Measurements from ENCODE around the gene MEF2D.
A peak's percentile ranks its signal among the peaks of the same experiment; 100 is the strongest.

Gene MEF2D

DNA sequence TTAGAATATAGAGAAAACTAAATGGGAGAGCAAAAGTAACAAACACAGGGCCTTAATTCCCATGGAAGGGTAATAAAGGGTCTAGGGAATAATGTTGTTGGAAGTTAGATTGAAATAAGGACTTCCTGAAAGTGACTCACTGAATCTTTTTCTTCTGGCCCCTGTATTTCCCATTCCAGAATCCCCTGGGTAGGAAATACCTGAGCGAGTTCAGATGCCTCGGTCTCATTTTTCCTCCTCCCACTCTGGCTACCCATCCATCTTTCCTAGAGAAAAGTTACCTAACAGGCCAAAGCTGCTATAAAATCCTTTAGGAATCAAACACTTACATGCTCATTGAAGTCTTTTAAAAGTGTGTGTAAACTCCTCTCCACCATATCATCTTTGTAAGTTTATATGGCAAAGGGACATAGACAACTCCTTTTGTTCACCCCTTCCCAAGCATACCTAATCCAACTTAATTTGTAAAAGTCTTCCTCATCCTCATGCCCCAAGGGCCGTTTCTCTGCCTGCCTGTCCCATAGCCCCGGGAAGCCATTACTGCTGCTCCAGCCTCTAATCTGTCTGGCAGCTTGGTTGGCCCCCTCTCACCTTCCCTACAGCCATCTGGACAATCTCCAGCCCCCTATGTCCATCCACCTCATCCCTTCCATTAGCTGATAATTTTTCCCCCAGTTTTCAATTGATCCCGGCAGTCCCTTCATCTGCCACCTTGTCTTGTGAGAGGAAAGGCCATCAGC is 3.3 kb upstream of the MEF2D start:
- Histone ChIP-seq H3K9me3 (ENCODE audit: insufficient read depth, low read depth, low read length) (no peaks in the 10 kb centered on the region), H3K9me2 (replicated peaks; ENCODE audit: low read depth, low read length) (no peaks in the 10 kb centered on the region), H4K20me1 (ENCODE audit: insufficient read depth, low read length, poor library complexity, severe bottlenecking) (peaks cover 13% of the 10 kb centered on the region), H3K4me3 (ENCODE audit: low read length, poor library complexity, severe bottlenecking) (peak overlapping the region; percentile 88), H3K79me2 (ENCODE audit: insufficient read depth, low read length) (peaks cover 34% of the 10 kb centered on the region), H3K4me1 (ENCODE audit: insufficient read depth, low read length, poor library complexity, severe bottlenecking) (peaks cover 65% of the 10 kb centered on the region), H3K36me3 (ENCODE audit: insufficient read depth, low read length) (no peaks in the 10 kb centered on the region), H3K4me2 (ENCODE audit: low read depth, low read length, poor library complexity, severe bottlenecking) (peak overlapping the region; percentile 82), H3K9ac (ENCODE audit: low read depth, low read length, poor library complexity, severe bottlenecking) (peak overlapping the region; percentile 95), H3K27me3 (ENCODE audit: insufficient read depth, low read length, poor library complexity, severe bottlenecking) (no peaks in the 10 kb centered on the region), H3F3A (ENCODE audit: low read depth) (peaks cover 5% of the 10 kb centered on the region; the same call in 1 of the 2 replicates), H2AFZ (ENCODE audit: low read length) (no peak overlapping the region)
- TF ChIP-seq, protein P1, sequence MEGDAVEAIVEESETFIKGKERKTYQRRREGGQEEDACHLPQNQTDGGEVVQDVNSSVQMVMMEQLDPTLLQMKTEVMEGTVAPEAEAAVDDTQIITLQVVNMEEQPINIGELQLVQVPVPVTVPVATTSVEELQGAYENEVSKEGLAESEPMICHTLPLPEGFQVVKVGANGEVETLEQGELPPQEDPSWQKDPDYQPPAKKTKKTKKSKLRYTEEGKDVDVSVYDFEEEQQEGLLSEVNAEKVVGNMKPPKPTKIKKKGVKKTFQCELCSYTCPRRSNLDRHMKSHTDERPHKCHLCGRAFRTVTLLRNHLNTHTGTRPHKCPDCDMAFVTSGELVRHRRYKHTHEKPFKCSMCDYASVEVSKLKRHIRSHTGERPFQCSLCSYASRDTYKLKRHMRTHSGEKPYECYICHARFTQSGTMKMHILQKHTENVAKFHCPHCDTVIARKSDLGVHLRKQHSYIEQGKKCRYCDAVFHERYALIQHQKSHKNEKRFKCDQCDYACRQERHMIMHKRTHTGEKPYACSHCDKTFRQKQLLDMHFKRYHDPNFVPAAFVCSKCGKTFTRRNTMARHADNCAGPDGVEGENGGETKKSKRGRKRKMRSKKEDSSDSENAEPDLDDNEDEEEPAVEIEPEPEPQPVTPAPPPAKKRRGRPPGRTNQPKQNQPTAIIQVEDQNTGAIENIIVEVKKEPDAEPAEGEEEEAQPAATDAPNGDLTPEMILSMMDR (conservative IDR thresholded peaks at IDR 0.05; ENCODE audit: low read length) = no peak
- TF ChIP-seq EZH2phosphoT487 (IDR thresholded peaks at IDR 0.05; ENCODE audit: borderline replicate concordance) = no peak

DNA sequence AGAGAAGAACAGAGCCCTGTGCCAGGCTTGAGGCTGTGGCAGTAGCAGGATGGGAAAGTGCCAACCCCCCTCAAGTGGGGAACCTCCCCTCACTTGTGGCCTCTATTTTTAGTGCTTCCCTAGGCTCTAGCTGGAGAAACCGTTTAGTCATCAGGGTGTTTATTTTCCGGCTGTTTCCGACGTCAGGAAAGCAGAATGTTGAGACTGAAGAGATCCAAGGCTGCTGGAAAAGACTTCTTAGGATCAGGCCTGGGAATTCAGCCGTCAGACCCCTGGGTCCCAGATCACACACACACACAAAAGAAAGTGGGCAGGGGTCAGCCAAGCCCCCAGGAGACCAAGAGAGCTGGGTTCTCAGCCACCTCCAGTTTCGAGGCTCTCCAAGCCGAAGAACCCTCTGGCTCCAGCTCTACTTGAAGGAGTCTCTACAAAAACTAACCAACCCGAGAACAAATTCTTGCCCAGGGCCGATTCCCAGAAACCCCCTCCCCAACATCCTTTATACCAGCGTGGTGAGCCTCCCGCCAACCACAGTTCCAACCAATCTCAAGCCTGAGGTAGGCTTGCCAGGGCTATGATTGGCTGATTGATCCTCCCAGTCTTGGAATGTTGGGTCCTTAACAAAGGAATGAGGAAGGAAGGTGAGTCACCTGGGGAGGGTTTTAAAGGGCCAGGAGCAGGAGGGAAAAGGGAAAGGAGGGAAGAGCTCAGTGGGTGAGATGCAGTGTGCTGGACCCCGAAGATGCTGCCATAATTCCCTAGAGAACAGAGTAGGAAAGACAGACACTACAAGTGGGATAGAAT is 2.5 kb upstream of the MEF2D start:
- H3K27me3 ChIP-seq (ENCODE audit: insufficient read depth, low read length, poor library complexity, severe bottlenecking) = no peaks in the 10 kb centered on the region
- peaks cover 5% of the 10 kb centered on the region; the same call in 1 of the 2 replicates for H3F3A ChIP-seq (ENCODE audit: low read depth)
- no peaks in the 10 kb centered on the region for H3K9me3 ChIP-seq (ENCODE audit: insufficient read depth, low read depth, low read length)
- H3K36me3 ChIP-seq (ENCODE audit: insufficient read depth, low read length) = no peaks in the 10 kb centered on the region
- peak overlapping the region; percentile 95 for H3K9ac ChIP-seq (ENCODE audit: low read depth, low read length, poor library complexity, severe bottlenecking)
- H4K20me1 ChIP-seq (ENCODE audit: insufficient read depth, low read length, poor library complexity, severe bottlenecking) = peaks cover 21% of the 10 kb centered on the region
- TF ChIP-seq, protein P1 (conservative IDR thresholded peaks at IDR 0.05; ENCODE audit: low read length) = no peak
- no peak for TF ChIP-seq EZH2phosphoT487 (IDR thresholded peaks at IDR 0.05; ENCODE audit: borderline replicate concordance)
- H3K79me2 ChIP-seq (ENCODE audit: insufficient read depth, low read length) = peaks cover 42% of the 10 kb centered on the region
- H3K4me1 ChIP-seq (ENCODE audit: insufficient read depth, low read length, poor library complexity, severe bottlenecking) = peaks cover 65% of the 10 kb centered on the region
- no peak overlapping the region for H2AFZ ChIP-seq (ENCODE audit: low read length)
- peak overlapping the region; percentile 82 for H3K4me2 ChIP-seq (ENCODE audit: low read depth, low read length, poor library complexity, severe bottlenecking)
- H3K9me2 ChIP-seq (replicated peaks; ENCODE audit: low read depth, low read length) = no peaks in the 10 kb centered on the region
- H3K4me3 ChIP-seq (ENCODE audit: low read length, poor library complexity, severe bottlenecking) = peak overlapping the region; percentile 88

- peak overlapping the region; percentile 88 for H3K4me3 ChIP-seq (ENCODE audit: low read length, poor library complexity, severe bottlenecking)
- H3K4me1 ChIP-seq (ENCODE audit: insufficient read depth, low read length, poor library complexity, severe bottlenecking) = peaks cover 65% of the 10 kb centered on the region
- peak overlapping the region; percentile 95 for H3K9ac ChIP-seq (ENCODE audit: low read depth, low read length, poor library complexity, severe bottlenecking)
- H3K4me2 ChIP-seq (ENCODE audit: low read depth, low read length, poor library complexity, severe bottlenecking) = peak overlapping the region; percentile 82
- H3K36me3 ChIP-seq (ENCODE audit: insufficient read depth, low read length) = no peaks in the 10 kb centered on the region
- no peaks in the 10 kb centered on the region for H3K9me3 ChIP-seq (ENCODE audit: insufficient read depth, low read depth, low read length)
- no peak overlapping the region for H2AFZ ChIP-seq (ENCODE audit: low read length)
- H3K27me3 ChIP-seq (ENCODE audit: insufficient read depth, low read length, poor library complexity, severe bottlenecking) = no peaks in the 10 kb centered on the region
- H3F3A ChIP-seq (ENCODE audit: low read depth) = peaks cover 5% of the 10 kb centered on the region; the same call in 1 of the 2 replicates
- TF ChIP-seq, protein P1 (conservative IDR thresholded peaks at IDR 0.05; ENCODE audit: low read length) = no peak
- peaks cover 48% of the 10 kb centered on the region for H3K79me2 ChIP-seq (ENCODE audit: insufficient read depth, low read length)
- H3K9me2 ChIP-seq (replicated peaks; ENCODE audit: low read depth, low read length) = no peaks in the 10 kb centered on the region
- peaks cover 28% of the 10 kb centered on the region for H4K20me1 ChIP-seq (ENCODE audit: insufficient read depth, low read length, poor library complexity, severe bottlenecking)
These were observed 1.9 kb upstream of the MEF2D start for GRCh38 chr1:156502391-156502893.
